GM21360 (cell line): ENCODE data around the gene BACH2.
"Not testable (repeated sequence)": the region's sequence is repeated elsewhere in the genome, so short reads cannot be mapped to it uniquely, and the experiment has no call there.

Experiments
- ATAC-seq: cut with Tn5 transposase; IDR thresholded peaks from one replicate; pipeline ENCODE4 v1.9.1; 2021; ENCODE audit warnings: mild to moderate bottlenecking, moderate library complexity; ENCODE audit not compliant: unreplicated experiment

BACH2 gene

GRCh38 chr6:90039911-90040310, 256.7 kb downstream of the BACH2 start:
- no peak for ATAC-seq

- ATAC-seq, result no peak
These were observed 257.5 kb downstream of the BACH2 start for GRCh38 chr6:90038961-90039653.

GRCh38 chr6:90036963-90037362, 259.7 kb downstream of the BACH2 start:
- no peak for ATAC-seq

GRCh38 chr6:90035047-90035723, 261.5 kb downstream of the BACH2 start:
- no peak for ATAC-seq

GRCh38 chr6:90033746-90034271, 262.8 kb downstream of the BACH2 start:
- ATAC-seq, result no peak

- ATAC-seq, result not testable (repeated sequence)
These were observed 264.0 kb downstream of the BACH2 start for GRCh38 chr6:90032489-90033212.

- ATAC-seq, result no peak
These were observed 267.5 kb downstream of the BACH2 start for GRCh38 chr6:90028995-90029635.

GRCh38 chr6:90028066-90028778, 268.4 kb downstream of the BACH2 start:
- ATAC-seq, result no peak

- no peak for ATAC-seq
These were observed 270.4 kb downstream of the BACH2 start for GRCh38 chr6:90026216-90026615.

GRCh38 chr6:90025523-90026061, 271.1 kb downstream of the BACH2 start:
- ATAC-seq, result no peak

- ATAC-seq, result no peak
These were observed 272.0 kb downstream of the BACH2 start for GRCh38 chr6:90024633-90025032.

GRCh38 chr6:90021711-90022110, 274.9 kb downstream of the BACH2 start:
- no peak for ATAC-seq

GRCh38 chr6:90020746-90021145, 275.9 kb downstream of the BACH2 start:
- ATAC-seq, result no peak

- no peak for ATAC-seq
These were observed 277.4 kb downstream of the BACH2 start for GRCh38 chr6:90019216-90019615.

GRCh38 chr6:90015883-90016282, 280.8 kb downstream of the BACH2 start:
- ATAC-seq, result no peak

GRCh38 chr6:90008908-90009501, 287.6 kb downstream of the BACH2 start:
- ATAC-seq, result peak; percentile 35

GRCh38 chr6:90008189-90008907, 288.3 kb downstream of the BACH2 start:
- peak; percentile 60 for ATAC-seq

- no peak for ATAC-seq
These were observed 291.4 kb downstream of the BACH2 start for GRCh38 chr6:90005048-90005827.
